HEK293 (cell line): ENCODE measurements around the gene BDKRB2.

ENCODE experiments used
- FEZF1 ChIP-seq: fragments of 450-650 bp; formaldehyde crosslinking; IDR thresholded peaks from 2 replicates; pipeline ENCODE4 v1.5.1; 2016; ENCODE audit warnings: missing biosample characterization, missing genetic modification characterization
- KLF16 ChIP-seq: fragments of 450-650 bp; formaldehyde crosslinking; IDR thresholded peaks from 2 replicates; pipeline ENCODE4 v1.5.1; 2017; ENCODE audit warnings: missing biosample characterization, missing genetic modification characterization
- MEIS1 ChIP-seq: sonication (generic); formaldehyde crosslinking; IDR thresholded peaks from 2 replicates; pipeline ENCODE4 v1.8.1; 2022; ENCODE audit warnings: missing genetic modification reagents, mild to moderate bottlenecking, borderline replicate concordance
- ZFP3 ChIP-seq: fragments of 450-650 bp; formaldehyde crosslinking; IDR thresholded peaks from 2 replicates; pipeline ENCODE4 v1.5.1; 2016; ENCODE audit warnings: low read depth, missing biosample characterization, missing genetic modification characterization
- ZNF10 ChIP-seq: fragments of 450-650 bp; formaldehyde crosslinking; IDR thresholded peaks from 2 replicates; pipeline ENCODE4 v1.5.1; 2017; ENCODE audit warnings: missing biosample characterization, missing genetic modification characterization
- ZNF792 ChIP-seq: fragments of 450-650 bp; formaldehyde crosslinking; IDR thresholded peaks from 2 replicates; pipeline ENCODE4 v1.5.1; 2016; ENCODE audit warnings: missing biosample characterization, missing genetic modification characterization
- TF ChIP-seq, protein P1 (sequence below): fragments of 450-650 bp; formaldehyde crosslinking; IDR thresholded peaks from 2 replicates; pipeline ENCODE4 v1.5.1; 2016; ENCODE audit warnings: missing biosample characterization, missing genetic modification characterization
- TF ChIP-seq, protein P2 (sequence below): fragments of 450-650 bp; formaldehyde crosslinking; IDR thresholded peaks from 2 replicates; pipeline ENCODE4 v1.5.1; 2016; ENCODE audit warnings: missing biosample characterization, missing genetic modification characterization

DNA sequence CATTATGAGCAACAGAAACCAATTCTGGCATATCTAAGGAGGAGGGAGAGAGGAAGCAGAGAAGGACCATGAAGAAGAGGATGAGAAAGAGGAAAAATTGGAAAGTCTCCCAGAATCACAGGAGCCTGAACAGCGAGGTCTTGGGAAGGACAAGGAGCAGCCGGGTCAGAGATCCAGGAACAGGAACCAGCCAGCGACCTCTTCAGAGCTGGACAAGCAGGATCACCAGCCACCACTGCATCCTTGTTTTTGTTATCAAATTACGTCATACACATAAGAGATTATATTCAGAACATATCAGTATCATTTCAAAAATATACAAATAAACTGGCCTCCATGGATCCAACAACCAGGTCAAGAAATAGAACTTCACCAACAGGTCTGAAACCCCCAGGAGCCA, 22.1 kb upstream of the BDKRB2 start:
- TF ChIP-seq, protein P1, sequence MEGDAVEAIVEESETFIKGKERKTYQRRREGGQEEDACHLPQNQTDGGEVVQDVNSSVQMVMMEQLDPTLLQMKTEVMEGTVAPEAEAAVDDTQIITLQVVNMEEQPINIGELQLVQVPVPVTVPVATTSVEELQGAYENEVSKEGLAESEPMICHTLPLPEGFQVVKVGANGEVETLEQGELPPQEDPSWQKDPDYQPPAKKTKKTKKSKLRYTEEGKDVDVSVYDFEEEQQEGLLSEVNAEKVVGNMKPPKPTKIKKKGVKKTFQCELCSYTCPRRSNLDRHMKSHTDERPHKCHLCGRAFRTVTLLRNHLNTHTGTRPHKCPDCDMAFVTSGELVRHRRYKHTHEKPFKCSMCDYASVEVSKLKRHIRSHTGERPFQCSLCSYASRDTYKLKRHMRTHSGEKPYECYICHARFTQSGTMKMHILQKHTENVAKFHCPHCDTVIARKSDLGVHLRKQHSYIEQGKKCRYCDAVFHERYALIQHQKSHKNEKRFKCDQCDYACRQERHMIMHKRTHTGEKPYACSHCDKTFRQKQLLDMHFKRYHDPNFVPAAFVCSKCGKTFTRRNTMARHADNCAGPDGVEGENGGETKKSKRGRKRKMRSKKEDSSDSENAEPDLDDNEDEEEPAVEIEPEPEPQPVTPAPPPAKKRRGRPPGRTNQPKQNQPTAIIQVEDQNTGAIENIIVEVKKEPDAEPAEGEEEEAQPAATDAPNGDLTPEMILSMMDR (tag by site-specific recombination): no peak
- TF ChIP-seq ZNF792 (tag by site-specific recombination): no peak
- TF ChIP-seq MEIS1 (CRISPR knock-in tag): no peak
- no peak for TF ChIP-seq KLF16
- no peak for TF ChIP-seq ZNF10 (tag by site-specific recombination)
- no peak for TF ChIP-seq ZFP3 (tag by site-specific recombination)
- TF ChIP-seq, protein P2, sequence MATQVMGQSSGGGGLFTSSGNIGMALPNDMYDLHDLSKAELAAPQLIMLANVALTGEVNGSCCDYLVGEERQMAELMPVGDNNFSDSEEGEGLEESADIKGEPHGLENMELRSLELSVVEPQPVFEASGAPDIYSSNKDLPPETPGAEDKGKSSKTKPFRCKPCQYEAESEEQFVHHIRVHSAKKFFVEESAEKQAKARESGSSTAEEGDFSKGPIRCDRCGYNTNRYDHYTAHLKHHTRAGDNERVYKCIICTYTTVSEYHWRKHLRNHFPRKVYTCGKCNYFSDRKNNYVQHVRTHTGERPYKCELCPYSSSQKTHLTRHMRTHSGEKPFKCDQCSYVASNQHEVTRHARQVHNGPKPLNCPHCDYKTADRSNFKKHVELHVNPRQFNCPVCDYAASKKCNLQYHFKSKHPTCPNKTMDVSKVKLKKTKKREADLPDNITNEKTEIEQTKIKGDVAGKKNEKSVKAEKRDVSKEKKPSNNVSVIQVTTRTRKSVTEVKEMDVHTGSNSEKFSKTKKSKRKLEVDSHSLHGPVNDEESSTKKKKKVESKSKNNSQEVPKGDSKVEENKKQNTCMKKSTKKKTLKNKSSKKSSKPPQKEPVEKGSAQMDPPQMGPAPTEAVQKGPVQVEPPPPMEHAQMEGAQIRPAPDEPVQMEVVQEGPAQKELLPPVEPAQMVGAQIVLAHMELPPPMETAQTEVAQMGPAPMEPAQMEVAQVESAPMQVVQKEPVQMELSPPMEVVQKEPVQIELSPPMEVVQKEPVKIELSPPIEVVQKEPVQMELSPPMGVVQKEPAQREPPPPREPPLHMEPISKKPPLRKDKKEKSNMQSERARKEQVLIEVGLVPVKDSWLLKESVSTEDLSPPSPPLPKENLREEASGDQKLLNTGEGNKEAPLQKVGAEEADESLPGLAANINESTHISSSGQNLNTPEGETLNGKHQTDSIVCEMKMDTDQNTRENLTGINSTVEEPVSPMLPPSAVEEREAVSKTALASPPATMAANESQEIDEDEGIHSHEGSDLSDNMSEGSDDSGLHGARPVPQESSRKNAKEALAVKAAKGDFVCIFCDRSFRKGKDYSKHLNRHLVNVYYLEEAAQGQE (tag by site-specific recombination): no peak
- no peak for TF ChIP-seq FEZF1 (tag by site-specific recombination)
